Putamen (tissue), 1 donor: ENCODE data around the gene GFOD2.
A peak's percentile ranks its signal among the peaks of the same experiment; 100 is the strongest.

Source experiments
- DNase-seq: peaks from one replicate; pipeline ENCODE4 v3.0.0-alpha.2; 2016; ENCODE audit warnings: low spot score

GFOD2 gene

GRCh38 chr16:67641779-67642708 is 77.1 kb downstream of the GFOD2 start:
- DNase-seq: peak; percentile 78

GRCh38 chr16:67637625-67638024 is 81.5 kb downstream of the GFOD2 start:
- DNase-seq: no peak

- DNase-seq: no peak
Observed at GRCh38 chr16:67636713-67637112, 82.4 kb downstream of the GFOD2 start.

- DNase-seq: peak; percentile 73
Observed at GRCh38 chr16:67632415-67633172, 86.5 kb downstream of the GFOD2 start.

GRCh38 chr16:67628216-67628615 is 90.9 kb downstream of the GFOD2 start:
- no peak for DNase-seq
